ENCODE results near the gene PHF12.
"Not testable (repeated sequence)": the region's sequence is repeated elsewhere in the genome, so short reads cannot be mapped to it uniquely, and the experiment has no call there.

- not testable (repeated sequence) for TF ChIP-seq CTCF, POLR2A, POLR2AphosphoS5 (IDR thresholded peaks at IDR 0.05)
Observed at GRCh38 chr17:28877150-28877711, 74.1 kb downstream of the PHF12 start.

Measured in upper lobe of left lung (tissue), 4 donors.